ENCODE data around the gene TIGD3. TPM values are rescaled to one million over a fixed set of nuclear protein-coding genes. Genes with fewer than 3 reads are reported as not detected.

Gene TIGD3
- total and polyA plus RNA-seq, 2 of the 13 experiments (the other 11 are each of a cell fraction or from before 2014, with no cell fraction given): 0.49 to 4.9 TPM

- TF ChIP-seq MBNL3 (CRISPR knock-in tag; conservative IDR thresholded peaks at IDR 0.05): no peak
- TF ChIP-seq NR2F6 (IDR thresholded peaks at IDR 0.05): peak; percentile 91
- peak; percentile 93 for TF ChIP-seq NR2F6 (CRISPR knock-in tag; IDR thresholded peaks at IDR 0.05)
- TF ChIP-seq DMAP1 (CRISPR knock-in tag; IDR thresholded peaks at IDR 0.05): peak; percentile 96
- 0 out of 2 replicates have a peak, but pooled peaks have one; percentile 42 for TF ChIP-seq KMT2B (CRISPR knock-in tag; IDR thresholded peaks at IDR 0.05)
- TF ChIP-seq KLF16 (CRISPR knock-in tag; IDR thresholded peaks at IDR 0.05): peak in 1 of 2 experiments; percentile 83; a peak in 1 of 4 replicates
- peak; percentile 84 for TF ChIP-seq POGK (CRISPR knock-in tag; conservative IDR thresholded peaks at IDR 0.05)
- TF ChIP-seq MXD1 (CRISPR knock-in tag; IDR thresholded peaks at IDR 0.05): peak; percentile 30; the same call in 1 of the 2 replicates
- no peak for TF ChIP-seq ZFAT (CRISPR knock-in tag; conservative IDR thresholded peaks at IDR 0.05)
- TF ChIP-seq ZNF674 (CRISPR knock-in tag; IDR thresholded peaks at IDR 0.05; ENCODE audit: low read depth): no peak
- TF ChIP-seq ATF4 (CRISPR knock-in tag; IDR thresholded peaks at IDR 0.05): peak in 1 of 2 experiments; percentile 72; a peak in 1 of 4 replicates
- TF ChIP-seq SRY (CRISPR knock-in tag; IDR thresholded peaks at IDR 0.05): peak; percentile 64
- TF ChIP-seq GMEB1 (CRISPR knock-in tag; IDR thresholded peaks at IDR 0.05; ENCODE audit: borderline replicate concordance): peak; percentile 73
- no peak for TF ChIP-seq ZNF138 (CRISPR knock-in tag; IDR thresholded peaks at IDR 0.05; ENCODE audit: low read depth)
- peak; percentile 67 for TF ChIP-seq ZBTB7B (CRISPR knock-in tag; IDR thresholded peaks at IDR 0.05)
- TF ChIP-seq KDM2A (CRISPR knock-in tag; IDR thresholded peaks at IDR 0.05; ENCODE audit: borderline replicate concordance, low read depth): peak; percentile 86
- no peak for TF ChIP-seq ZNF512B (CRISPR knock-in tag; IDR thresholded peaks at IDR 0.05; ENCODE audit: borderline replicate concordance)
- peak; percentile 74; the same call in 1 of the 2 replicates for TF ChIP-seq ZNF124 (CRISPR knock-in tag; IDR thresholded peaks at IDR 0.05)
- TF ChIP-seq ZNF180 (CRISPR knock-in tag; IDR thresholded peaks at IDR 0.05; ENCODE audit: borderline replicate concordance, low read depth): no peak
Measured at GRCh38 chr11:65382033-65382803, 27.7 kb downstream of the TIGD3 start, which contains the start of gene SLC25A45 (continued).
